Prostate gland (tissue), 2 donors: ENCODE results near the gene FBXO9. TPM values are rescaled to one million over a fixed set of nuclear protein-coding genes. Genes with fewer than 3 reads are reported as not detected.

ENCODE experiments used
- DNase-seq: peaks from one replicate; pipeline ENCODE4 v3.0.0-alpha.2; 2019; ENCODE audit warnings: low spot score
- H3K27ac ChIP-seq, 2 donors: fragments of 200-600 bp; sonication (generic); 2 replicates each; pipeline ENCODE4 v1.5.1; 2017 to 2019
- H3K27me3 ChIP-seq: fragments of 200-600 bp; sonication (generic); replicated peaks from 2 replicates; pipeline ENCODE4 v1.5.1; 2019; ENCODE audit not compliant: insufficient read depth
- H3K36me3 ChIP-seq, 2 donors: fragments of 200-600 bp; sonication (generic); 1 replicate in 1 of 2; 2 replicates in 1 of 2; pipeline versions ENCODE4 v1.5.1 to v1.8.1; 2017 to 2019
- H3K4me1 ChIP-seq: fragments of 200-600 bp; sonication (generic); replicated peaks from 2 replicates; pipeline ENCODE4 v1.5.1; 2019
- H3K4me3 ChIP-seq, 2 donors: fragments of 200-600 bp; sonication (generic); 2 replicates each; pipeline ENCODE4 v1.5.1; 2017 to 2019
- H3K9me3 ChIP-seq: fragments of 200-600 bp; sonication (generic); 2 replicates; pipeline ENCODE4 v1.5.1; 2017
- CTCF ChIP-seq, 4 experiments: fragments of 200-600 bp in 2 of 4; fragments of 450-650 bp in 2 of 4; sonication (generic) in 2 of 4; IDR thresholded peaks; 1 replicate in 3 of 4; 2 replicates in 1 of 4; pipeline ENCODE4 v1.5.1; 2016 to 2019; ENCODE audit warnings: antibody characterized with exemption in 4 of 4, mild to moderate bottlenecking in 2 of 4, moderate library complexity in 2 of 4
- POLR2A ChIP-seq: fragments of 450-650 bp; IDR thresholded peaks from one replicate; pipeline ENCODE4 v1.6.1; 2016; ENCODE audit warnings: antibody characterized with exemption, mild to moderate bottlenecking
- POLR2AphosphoS5 ChIP-seq: sonication (generic); formaldehyde crosslinking; IDR thresholded peaks from one replicate; pipeline ENCODE4 v1.6.1; 2017; ENCODE audit warnings: antibody characterized with exemption
- WGBS: methylation state at CpG from one replicate; pipeline ENCODE4 v1.1.5; 2018; 5-methylcytosine and 5-hydroxymethylcytosine counted together
- intact Hi-C: fragments of 100-400 bp; cut with DNase I; formaldehyde crosslinking; loops from one replicate; pipeline ENCODE4 v1.14.2; 2022
- total RNA-seq, 2 donors: library from RNA; depleted of rRNA; stranded (reverse); fragments of >200 nt; gene quantifications; one replicate each; pipeline ENCODE4 v1.1.0, GENCODE V29; 2016

The FBXO9 gene
- total RNA-seq, 2 donors from 2014 or later = 55.6 to 89.2 TPM

- intact Hi-C loops = no loop called here
- no peaks in the 10 kb centered on the region for H3K27me3 ChIP-seq
- H3K4me1 ChIP-seq = no peaks in the 10 kb centered on the region
- no peaks in the 10 kb centered on the region for H3K9me3 ChIP-seq
- no peak for TF ChIP-seq POLR2AphosphoS5
- TF ChIP-seq POLR2A = no peak
- TF ChIP-seq CTCF (IDR thresholded peaks at IDR 0.05) = no peak
- H3K27ac ChIP-seq = no peak overlapping the region
- no peaks in the 10 kb centered on the region for H3K36me3 ChIP-seq
- WGBS = 85% methylated on average over 4 of the region's 4 CpGs
- DNase-seq = no peak
- no peak overlapping the region for H3K4me3 ChIP-seq
Measured at GRCh38 chr6:53054532-53054931, 10.7 kb upstream of the FBXO9 start.

- Histone ChIP-seq H3K27me3 (no peaks in the 10 kb centered on the region), H3K9me3 (no peaks in the 10 kb centered on the region), H3K4me1 (no peaks in the 10 kb centered on the region), H3K36me3 (no peaks in the 10 kb centered on the region), H3K4me3 (no peak overlapping the region), H3K27ac (no peak overlapping the region)
- WGBS = 62% methylated on average over 5 of the region's 5 CpGs
- TF ChIP-seq POLR2AphosphoS5 (no peak), POLR2A (no peak), CTCF (IDR thresholded peaks at IDR 0.05) (no peak)
- no peak for DNase-seq
- intact Hi-C loops = no loop called here
Measured at GRCh38 chr6:53055873-53056272, 9.3 kb upstream of the FBXO9 start.

- H3K36me3 ChIP-seq = no peaks in the 10 kb centered on the region
- no peaks in the 10 kb centered on the region for H3K4me1 ChIP-seq
- no peak overlapping the region for H3K4me3 ChIP-seq
- 31% methylated on average over 3 of the region's 3 CpGs for WGBS
- intact Hi-C loops = no loop called here
- no peaks in the 10 kb centered on the region for H3K9me3 ChIP-seq
- no peaks in the 10 kb centered on the region for H3K27me3 ChIP-seq
- peak; percentile 24 for DNase-seq
- TF ChIP-seq CTCF (IDR thresholded peaks at IDR 0.05) = no peak
- TF ChIP-seq POLR2AphosphoS5 = peak; percentile 24
- H3K27ac ChIP-seq = no peak overlapping the region
Measured at GRCh38 chr6:53056273-53056672, 8.9 kb upstream of the FBXO9 start.

- intact Hi-C loops = no loop called here
- peaks cover 5% of the 10 kb centered on the region for H3K4me1 ChIP-seq
- no peaks in the 10 kb centered on the region for H3K27me3 ChIP-seq
- H3K27ac ChIP-seq = no peak overlapping the region
- TF ChIP-seq CTCF (IDR thresholded peaks at IDR 0.05) (no peak), POLR2A (no peak)
- 76% methylated on average over 4 of the region's 4 CpGs for WGBS
- no peak overlapping the region for H3K4me3 ChIP-seq
- no peak for DNase-seq
- H3K9me3 ChIP-seq = no peaks in the 10 kb centered on the region
- H3K36me3 ChIP-seq = no peaks in the 10 kb centered on the region
Measured at GRCh38 chr6:53058388-53059195, 6.6 kb upstream of the FBXO9 start.
